Hematopoietic multipotent progenitor cell treated with erythropoietin and hydrocortisone succinate and interleukin-3 and kit ligand, for 8 days (in vitro differentiated cells): Measurements from ENCODE around the gene ARIH1.
"Not testable (repeated sequence)": the region's sequence is repeated elsewhere in the genome, so short reads cannot be mapped to it uniquely, and the experiment has no call there.

Experiments used
- DNase-seq: peaks from one replicate; pipeline ENCODE4 v3.0.0-alpha.2; 2015

ARIH1 gene

DNA sequence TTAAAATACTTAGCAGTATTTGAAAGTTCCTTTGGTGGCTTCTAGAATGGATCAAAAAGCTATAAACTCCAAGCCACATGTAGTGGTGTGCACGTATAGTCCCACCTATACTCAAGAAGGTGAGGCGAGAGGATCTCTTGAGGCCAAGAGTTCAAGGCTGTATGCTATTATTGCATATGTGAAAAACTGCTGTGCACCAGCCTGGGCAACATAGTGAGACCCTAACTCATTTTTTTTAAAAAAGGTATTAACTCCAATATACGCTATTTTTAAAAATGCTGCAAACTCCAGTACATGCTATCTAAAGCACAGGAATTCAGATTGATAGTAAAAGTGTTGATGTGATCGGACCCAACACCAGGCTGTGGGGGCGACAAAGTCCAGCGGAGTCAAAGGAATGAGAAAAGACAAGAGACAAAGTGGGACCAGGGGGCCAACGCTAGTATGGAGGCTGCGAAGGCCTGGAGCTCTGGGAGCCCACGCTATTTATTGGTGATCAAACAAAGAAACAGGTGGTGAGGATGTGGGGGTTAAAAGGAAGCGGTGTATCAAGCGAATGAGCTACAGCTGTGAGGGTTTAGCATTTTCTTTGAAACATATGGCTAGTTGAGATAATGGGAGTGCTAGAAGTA, 66.6 kb downstream of the ARIH1 start:
- no peak for DNase-seq

- no peak for DNase-seq
These were observed 67.5 kb downstream of the ARIH1 start for GRCh38 chr15:72541674-72542073.

DNA sequence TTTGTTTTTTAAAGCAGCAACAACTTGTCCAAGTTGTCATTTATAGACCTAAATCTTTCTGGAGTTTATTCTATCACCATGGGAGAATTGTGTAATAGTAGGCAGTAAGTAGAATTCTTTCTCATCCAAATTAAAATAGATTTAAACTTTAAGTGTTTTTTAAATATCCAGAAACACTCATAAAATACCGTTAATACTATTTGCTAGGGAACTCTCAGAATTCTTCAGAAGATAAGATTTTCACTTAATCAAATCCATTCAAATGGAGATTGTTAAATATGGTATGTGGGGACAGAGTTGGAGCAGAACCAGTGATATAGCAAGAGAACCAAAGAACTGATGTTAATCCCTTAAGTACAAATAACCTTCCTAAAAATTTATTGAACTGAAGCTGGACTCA, 71.0 kb downstream of the ARIH1 start:
- no peak for DNase-seq

- DNase-seq, result no peak
These were observed 80.6 kb downstream of the ARIH1 start for GRCh38 chr15:72554471-72555425.

- no peak for DNase-seq
These were observed 85.7 kb downstream of the ARIH1 start for GRCh38 chr15:72559781-72560180.

DNA sequence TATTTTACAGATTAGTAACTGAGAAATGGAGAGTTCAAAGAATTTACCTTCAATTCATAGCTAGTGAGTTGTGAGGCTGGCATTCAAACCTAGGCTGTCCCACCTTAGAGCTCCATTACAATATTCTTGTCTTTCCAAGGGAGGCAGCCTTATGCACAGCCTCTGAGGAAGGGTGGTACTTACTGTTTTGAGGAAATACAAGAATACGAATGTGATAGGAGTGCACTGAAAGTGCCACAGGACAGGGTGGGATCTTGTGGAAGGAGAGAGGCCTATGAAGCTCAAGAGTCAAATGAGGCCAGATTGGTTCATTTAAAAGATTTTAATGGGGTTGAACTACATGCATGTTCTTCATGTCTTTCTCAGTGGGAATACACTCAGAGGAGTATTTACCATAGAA, 86.3 kb downstream of the ARIH1 start:
- DNase-seq, result no peak

DNA sequence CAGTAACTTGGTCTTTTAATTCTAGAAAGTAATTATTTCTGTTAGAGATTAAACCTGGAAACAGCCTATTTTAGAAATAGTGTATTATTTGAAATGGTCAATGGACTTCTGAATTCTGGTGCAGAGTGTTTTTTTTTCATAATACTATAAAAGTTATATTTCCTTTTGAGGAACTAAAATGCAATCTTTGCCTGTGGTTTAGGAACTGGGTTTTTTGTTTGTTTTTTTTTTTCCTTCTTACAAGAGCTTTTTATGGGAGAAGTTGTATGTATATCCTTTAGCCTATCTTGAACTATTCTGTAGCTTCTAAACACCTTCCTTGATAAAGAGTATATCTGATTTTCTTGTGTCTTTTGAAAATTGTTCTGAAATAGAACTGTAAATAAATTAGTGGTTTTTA, 88.3 kb downstream of the ARIH1 start:
- DNase-seq, result no peak

- DNase-seq, result no peak
These were observed 88.7 kb downstream of the ARIH1 start for GRCh38 chr15:72562878-72563277.

DNA sequence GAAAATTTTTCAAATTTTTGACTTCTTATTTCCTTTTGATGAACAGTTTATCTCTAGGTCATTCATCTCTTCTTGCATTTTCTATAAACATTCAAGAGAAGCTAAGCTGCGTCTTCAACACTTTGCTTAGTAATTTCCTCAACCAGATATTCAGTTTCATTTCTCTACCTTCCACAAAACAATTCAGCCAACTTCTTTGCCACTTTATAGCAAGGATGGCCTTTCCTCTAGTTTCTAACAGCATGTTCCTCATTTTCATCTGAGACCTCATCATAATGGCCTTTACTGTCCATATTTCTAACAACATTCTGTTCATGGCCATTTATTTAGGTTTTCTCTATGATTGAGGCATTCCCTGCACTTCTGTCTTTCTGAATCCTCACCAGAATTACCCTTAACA, 90.0 kb downstream of the ARIH1 start:
- DNase-seq, result no peak

GRCh38 chr15:72566973-72567372, 92.8 kb downstream of the ARIH1 start:
- no peak for DNase-seq

DNA sequence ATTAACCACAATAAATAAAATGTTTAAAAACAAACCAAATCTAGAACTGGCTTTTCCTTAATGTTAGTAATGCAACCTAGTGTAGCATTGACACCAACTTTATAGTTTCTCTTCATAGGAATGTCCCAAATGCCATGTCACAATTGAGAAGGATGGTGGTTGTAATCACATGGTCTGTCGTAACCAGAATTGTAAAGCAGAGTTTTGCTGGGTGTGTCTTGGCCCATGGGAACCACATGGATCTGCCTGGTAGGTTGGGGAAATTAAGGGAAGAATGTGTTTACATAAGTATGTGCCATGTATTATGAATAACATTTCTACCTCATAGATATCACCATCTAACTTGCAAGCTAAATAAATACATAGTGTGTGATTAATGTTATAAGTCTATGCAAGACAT, 95.9 kb downstream of the ARIH1 start:
- DNase-seq, result no peak

- no peak for DNase-seq
These were observed 105.7 kb downstream of the ARIH1 start for GRCh38 chr15:72579814-72580213.

GRCh38 chr15:72584006-72584405, 109.9 kb downstream of the ARIH1 start:
- DNase-seq, result no peak

GRCh38 chr15:72585025-72585424, 110.9 kb downstream of the ARIH1 start:
- DNase-seq, result no peak

DNA sequence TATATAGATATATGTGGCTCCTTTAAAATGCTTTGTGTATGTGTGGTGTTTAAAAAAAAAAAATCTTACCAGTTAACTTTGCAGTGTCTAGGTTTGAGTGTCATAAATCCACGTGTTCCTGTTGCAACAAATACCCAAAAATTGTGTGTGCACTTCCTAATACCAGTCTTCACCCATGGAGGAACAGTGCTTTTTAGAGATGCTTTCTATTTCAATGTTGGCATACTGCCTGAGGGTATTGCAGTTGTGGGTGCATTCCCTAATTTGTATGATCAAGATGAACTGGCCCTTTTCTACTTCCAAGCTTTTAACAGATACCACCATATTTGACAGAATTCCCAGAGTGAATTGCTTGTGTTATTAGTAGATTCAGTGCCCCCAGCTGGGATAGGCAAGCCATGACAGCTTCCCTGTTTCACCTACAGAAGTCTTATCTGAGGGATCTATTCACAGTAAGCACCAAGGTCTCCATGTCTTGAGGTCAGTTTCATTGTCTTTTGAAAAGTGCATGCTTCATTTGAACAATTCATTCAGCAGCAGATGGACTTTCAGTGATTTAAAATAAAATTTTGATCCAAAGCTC, 111.4 kb downstream of the ARIH1 start:
- no peak for DNase-seq

GRCh38 chr15:72588096-72588495, 114.0 kb downstream of the ARIH1 start:
- DNase-seq, result no peak

- no peak for DNase-seq
These were observed 116.3 kb downstream of the ARIH1 start for GRCh38 chr15:72590427-72590826.

GRCh38 chr15:72591361-72591760, 117.2 kb downstream of the ARIH1 start:
- DNase-seq, result no peak

- peak; percentile 57 for DNase-seq
These were observed 118.0 kb downstream of the ARIH1 start for GRCh38 chr15:72592097-72592496.

DNA sequence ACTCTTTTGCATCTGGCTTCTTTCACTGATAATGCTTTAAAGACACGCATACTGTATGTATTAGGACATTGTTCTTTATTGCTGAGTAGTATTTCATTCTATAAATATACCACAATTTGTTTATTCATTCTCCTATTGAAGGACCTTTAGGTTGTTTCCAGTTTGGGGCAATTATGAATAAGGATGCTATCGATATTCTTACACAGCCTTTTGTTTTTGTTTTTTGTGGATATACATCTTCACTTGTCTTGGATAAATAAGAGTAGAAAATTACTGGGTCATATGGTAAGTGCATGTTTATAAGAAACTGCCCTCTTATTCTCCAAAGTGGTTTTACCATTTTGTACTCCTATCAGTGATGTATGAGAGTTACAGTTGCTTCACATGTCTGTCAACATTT, 118.5 kb downstream of the ARIH1 start:
- no peak for DNase-seq

DNA sequence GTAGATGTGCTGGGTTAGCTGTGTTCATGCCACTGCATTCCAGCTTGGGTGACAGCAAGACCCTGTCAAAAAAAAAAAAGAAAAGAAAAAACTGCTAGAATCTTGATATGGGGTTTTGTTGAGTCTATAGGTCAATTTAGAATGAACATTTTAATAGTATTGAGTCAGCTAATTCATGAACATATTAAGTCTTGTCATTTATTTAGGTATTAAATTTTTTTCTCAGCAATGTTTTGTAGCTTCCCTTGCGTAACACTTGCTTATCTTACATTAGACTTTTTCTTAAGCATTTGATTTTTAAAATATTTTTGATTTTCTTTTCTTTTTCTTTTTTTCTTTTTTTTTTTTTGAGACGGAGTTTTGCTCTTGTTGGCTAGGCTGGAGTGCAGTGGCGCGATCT, 119.7 kb downstream of the ARIH1 start:
- DNase-seq, result no peak

DNA sequence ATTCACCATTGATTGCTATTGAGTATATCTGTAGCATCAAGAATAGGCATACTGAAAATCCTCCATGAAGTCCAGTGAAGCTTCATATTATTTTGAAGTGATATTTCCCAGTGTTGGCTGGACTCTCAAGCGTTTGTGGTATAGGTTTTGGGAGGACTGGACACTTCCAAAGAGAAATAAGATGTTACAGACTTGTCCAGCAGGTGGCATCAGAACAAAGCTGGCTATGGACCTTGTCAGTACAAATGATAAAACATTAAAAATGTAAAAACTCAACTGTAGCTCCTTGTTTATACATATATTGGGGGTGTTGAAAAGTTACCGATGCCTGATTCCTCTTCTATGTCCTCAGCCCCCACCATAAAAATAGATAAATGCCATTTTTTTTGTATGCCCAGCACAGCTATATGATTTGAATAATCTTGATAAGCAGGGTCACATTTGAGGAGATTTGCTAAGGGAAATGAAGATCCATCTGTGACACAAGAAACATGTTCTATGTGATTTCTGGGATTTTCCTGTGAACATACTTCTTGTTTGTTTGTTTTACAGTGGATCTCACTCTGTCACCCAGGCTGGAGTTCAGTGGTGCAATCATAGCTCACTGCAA, 125.8 kb downstream of the ARIH1 start:
- peak; percentile 68 for DNase-seq

- no peak for DNase-seq
These were observed 130.7 kb downstream of the ARIH1 start for GRCh38 chr15:72604794-72605193.

GRCh38 chr15:72608084-72608483, 134.0 kb downstream of the ARIH1 start:
- DNase-seq, result not testable (repeated sequence)
